ENCODE measurements around the gene SYNPO2.

The SYNPO2 gene

DNA sequence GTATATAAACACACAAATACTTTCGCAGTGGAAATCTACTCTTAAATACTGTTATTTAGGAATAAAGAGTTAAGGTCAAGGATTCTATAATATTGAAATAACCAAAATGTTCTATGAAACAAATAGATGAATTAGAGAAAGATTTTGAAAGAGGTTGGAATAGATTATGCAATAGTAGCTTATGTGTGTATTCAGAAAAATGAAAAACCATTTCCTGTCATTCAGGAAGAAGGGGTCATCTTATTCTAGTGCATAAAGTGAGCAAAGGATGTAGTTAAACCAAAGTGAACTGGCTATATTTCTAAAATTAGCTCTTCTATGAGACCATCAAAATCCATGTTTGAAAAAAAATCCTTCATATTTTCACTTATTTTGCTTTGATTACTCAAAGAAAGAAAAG lies 217.0 kb downstream of the SYNPO2 start:
- DNase-seq (ENCODE audit: low read depth in 2 of 3, low spot score in 1 of 3): no peak

DNA sequence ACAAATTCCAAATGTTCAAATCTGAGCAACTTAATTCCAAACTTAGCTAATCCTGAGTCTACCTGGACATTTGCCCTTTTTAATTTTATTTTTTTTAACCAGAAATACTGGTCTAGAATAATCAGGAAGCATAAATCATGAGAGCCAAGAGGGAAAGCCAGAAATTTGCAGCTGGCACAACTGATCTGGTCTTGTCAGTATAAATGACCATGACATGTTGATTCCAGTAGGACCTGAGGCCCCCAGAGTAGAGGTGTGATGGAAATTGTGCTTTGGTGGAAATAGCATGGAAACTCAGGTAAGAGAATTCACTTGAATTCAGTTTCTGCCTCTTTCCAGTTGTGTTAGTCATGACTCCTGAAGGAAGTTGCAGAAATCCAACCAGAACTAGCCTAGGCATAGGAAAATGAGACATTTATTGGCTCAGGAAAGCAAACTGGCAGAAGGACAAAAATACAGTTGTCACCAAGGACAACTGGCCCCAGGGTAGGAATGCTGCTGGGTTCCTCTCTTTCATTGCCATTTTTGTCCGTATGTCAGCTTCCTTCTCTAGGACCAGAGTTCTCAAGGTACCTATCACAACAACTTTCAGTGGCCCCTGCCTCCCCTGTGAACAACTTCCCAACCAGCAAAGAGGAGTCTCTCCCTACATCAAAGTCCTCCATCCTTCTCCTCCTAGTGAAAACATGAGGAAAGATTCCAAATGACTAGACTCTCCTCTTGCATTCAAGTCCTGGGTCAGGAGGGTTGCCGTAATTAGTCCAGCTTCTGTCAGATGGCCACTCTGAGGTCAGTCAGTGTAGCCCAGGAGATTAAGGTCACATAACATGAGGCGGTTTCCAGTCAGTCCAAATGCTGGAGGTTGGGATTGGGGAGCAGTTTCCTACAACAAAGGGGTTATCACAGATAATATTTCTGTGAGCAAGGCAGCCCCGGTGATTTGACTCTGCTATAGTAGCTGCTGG lies 217.7 kb downstream of the SYNPO2 start:
- DNase-seq (ENCODE audit: low read depth in 2 of 3, low spot score in 1 of 3): no peak

DNA sequence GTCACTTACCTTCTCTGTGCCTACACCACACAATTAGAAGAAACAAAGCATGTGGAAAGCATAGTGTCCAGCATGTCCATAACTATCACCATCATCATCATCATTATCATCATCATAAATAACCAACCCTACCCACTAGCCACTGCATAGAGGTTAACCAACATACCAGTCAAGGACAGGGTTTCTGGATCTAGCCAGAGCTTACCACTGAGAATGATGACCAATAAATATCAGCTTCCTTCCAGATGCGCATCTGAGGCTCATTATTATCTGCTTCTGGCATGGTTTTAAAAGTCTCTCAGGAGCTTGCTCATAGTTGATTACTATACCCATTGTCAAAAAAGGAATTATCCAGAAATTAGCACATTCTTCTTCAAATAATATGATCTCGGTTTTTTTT lies 221.5 kb downstream of the SYNPO2 start:
- DNase-seq (ENCODE audit: low read depth in 2 of 3, low spot score in 1 of 3): no peak

Data from stimulated activated CD4-positive, alpha-beta T cell treated with anti-CD3 and anti-CD28 coated beads, Interleukin-12 subunit alpha, Interleukin-12 subunit beta, amount 100 ng/mL, for 48 hours (primary cell).